DND-41 (cell line): ENCODE data around the gene FIG4.

Source experiments
- CTCF ChIP-seq: IDR thresholded peaks from 2 replicates; pipeline ENCODE4 v1.5.1; 2012; ENCODE audit warnings: borderline replicate concordance, low read length, moderate library complexity, mild to moderate bottlenecking; ENCODE audit not compliant: poor library complexity, severe bottlenecking; ENCODE audit errors: extremely low read depth
- EZH2 ChIP-seq: IDR thresholded peaks from 3 replicates; pipeline ENCODE4 v1.6.1; 2012; ENCODE audit warnings: borderline replicate concordance, low read depth, mild to moderate bottlenecking, moderate library complexity, low read length, inconsistent platforms; ENCODE audit not compliant: severe bottlenecking

- no peak for TF ChIP-seq CTCF
- no peak for TF ChIP-seq EZH2
These were observed 110.7 kb downstream of the FIG4 start for GRCh38 chr6:109801794-109802193.
